GM23248 (cell line): Measurements from ENCODE around the gene FLG2. TPM values are rescaled to one million over a fixed set of nuclear protein-coding genes. Genes with fewer than 3 reads are reported as not detected.

ENCODE experiments used
- polyA plus RNA-seq: library from polyadenylated mRNA; unstranded; fragments of >200 nt; fragmentation: Nextera tagmentation; extraction: Ambion mirVana; gene quantifications from 2 replicates; pipeline ENCODE4 v1.2.1, GENCODE V29; 2016
- small RNA-seq: library from RNA; depleted of rRNA; stranded (forward); fragments of <200 nt; gene quantifications from one replicate; pipeline ENCODE3, GENCODE V24; 2014; ENCODE audit warnings: low read depth, low replicate concordance
- total RNA-seq: library from RNA; depleted of rRNA; stranded (reverse); fragments of >200 nt; shearing (Covaris generic); gene quantifications from 2 replicates; pipeline ENCODE4 v1.2.3, GENCODE V29; 2014; rRNA removed

Gene FLG2
- total and polyA plus RNA-seq, 2 experiments from 2014 or later = not detected

Small RNAs within 50 kb of the gene (small RNA-seq; reads per million reads assigned to genes)
- not detected for gene HMGN3P1

Other genes with a start within 250 kb of the FLG2 start
- gene TCHH, start 244.6 kb downstream of the FLG2 start, total RNA-seq = 0.22 TPM in 1 of 2 replicates, not detected in the other
- gene TCHH, start 244.6 kb downstream of the FLG2 start, polyA plus RNA-seq = 0.08 and 0.11 TPM in 2 replicates
- not detected in 2 replicates for gene RPTN, start 200.8 kb downstream of the FLG2 start, total RNA-seq
- 0.05 TPM in 1 of 2 replicates, not detected in the other for gene RPTN, start 200.8 kb downstream of the FLG2 start, polyA plus RNA-seq
- not detected in 2 replicates for gene HRNR, start 135.8 kb downstream of the FLG2 start, total RNA-seq
- 0.05 TPM in 1 of 2 replicates, not detected in the other for gene HRNR, start 135.8 kb downstream of the FLG2 start, polyA plus RNA-seq
- 2.9 and 3.0 TPM in 2 replicates for gene FLG, start 34.8 kb downstream of the FLG2 start, total RNA-seq
- gene FLG, start 34.8 kb downstream of the FLG2 start, polyA plus RNA-seq = 1.6 and 1.7 TPM in 2 replicates
- gene CRNN, start 54.3 kb upstream of the FLG2 start, total RNA-seq = not detected in 2 replicates
- gene CRNN, start 54.3 kb upstream of the FLG2 start, polyA plus RNA-seq = not detected in 2 replicates
- gene LCE5A, start 150.8 kb upstream of the FLG2 start, total RNA-seq = not detected in 2 replicates
- not detected in 2 replicates for gene LCE5A, start 150.8 kb upstream of the FLG2 start, polyA plus RNA-seq
- not detected in 2 replicates for gene CRCT1, start 154.5 kb upstream of the FLG2 start, total RNA-seq
- gene CRCT1, start 154.5 kb upstream of the FLG2 start, polyA plus RNA-seq = not detected in 2 replicates
- gene LCE3E, start 206.8 kb upstream of the FLG2 start, total RNA-seq = not detected in 2 replicates
- not detected in 2 replicates for gene LCE3E, start 206.8 kb upstream of the FLG2 start, polyA plus RNA-seq
- gene LCE3D, start 220.5 kb upstream of the FLG2 start, total RNA-seq = 0.51 TPM in 1 of 2 replicates, not detected in the other
- gene LCE3D, start 220.5 kb upstream of the FLG2 start, polyA plus RNA-seq = 0.33 and 1.0 TPM in 2 replicates
- gene LCE3C, start 240.2 kb upstream of the FLG2 start, total RNA-seq = not detected in 2 replicates
- not detected in 2 replicates for gene LCE3C, start 240.2 kb upstream of the FLG2 start, polyA plus RNA-seq